ENCODE measurements around the gene TREML4.
A peak's percentile ranks its signal among the peaks of the same experiment; 100 is the strongest.
"Not testable (repeated sequence)": the region's sequence is repeated elsewhere in the genome, so short reads cannot be mapped to it uniquely, and the experiment has no call there.

The TREML4 gene

GRCh38 chr6:41228096-41228495 lies at the start of gene TREML4:
Gene TREML4, plus strand, starts transcription at chr6:41228349. Its CDS starts 79 bp downstream, at chr6:41228428.
- no peak for DNase-seq

GRCh38 chr6:41179163-41179562 lies 49.0 kb upstream of the TREML4 start:
- no peak for DNase-seq

- DNase-seq: no peak
Observed at GRCh38 chr6:41181566-41181965, 46.6 kb upstream of the TREML4 start.

GRCh38 chr6:41182069-41183034 lies 45.8 kb upstream of the TREML4 start:
- DNase-seq: peak; percentile 83

- DNase-seq: no peak
Observed at GRCh38 chr6:41184761-41185160, 43.4 kb upstream of the TREML4 start.

GRCh38 chr6:41186031-41186562 lies 42.1 kb upstream of the TREML4 start:
- DNase-seq: no peak

- DNase-seq: no peak
Observed at GRCh38 chr6:41187924-41188886, 39.9 kb upstream of the TREML4 start.

- not testable (repeated sequence) for DNase-seq
Observed at GRCh38 chr6:41189046-41189445, 39.1 kb upstream of the TREML4 start.

GRCh38 chr6:41189967-41190366 lies 38.2 kb upstream of the TREML4 start:
- DNase-seq: no peak

- no peak for DNase-seq
Observed at GRCh38 chr6:41190791-41191190, 37.4 kb upstream of the TREML4 start.

- DNase-seq: no peak
Observed at GRCh38 chr6:41191569-41191968, 36.6 kb upstream of the TREML4 start.

GRCh38 chr6:41193171-41193734 lies 34.9 kb upstream of the TREML4 start:
- DNase-seq: no peak

GRCh38 chr6:41193884-41194283 lies 34.3 kb upstream of the TREML4 start:
- no peak for DNase-seq

GRCh38 chr6:41194386-41194785 lies 33.8 kb upstream of the TREML4 start:
- no peak for DNase-seq

- no peak for DNase-seq
Observed at GRCh38 chr6:41197234-41197633, 30.9 kb upstream of the TREML4 start.

- DNase-seq: no peak
Observed at GRCh38 chr6:41199552-41200246, 28.4 kb upstream of the TREML4 start.

- no peak for DNase-seq
Observed at GRCh38 chr6:41200296-41200900, 27.8 kb upstream of the TREML4 start.

- DNase-seq: no peak
Observed at GRCh38 chr6:41200901-41201763, 27.0 kb upstream of the TREML4 start, which contains the start of gene TREML2. Gene TREML2, minus strand, starts transcription at chr6:41201149. Its CDS starts 141 bp downstream, at chr6:41201008.

- no peak for DNase-seq
Observed at GRCh38 chr6:41201764-41202173, 26.4 kb upstream of the TREML4 start.

GRCh38 chr6:41204156-41204555 lies 24.0 kb upstream of the TREML4 start:
- DNase-seq: no peak
